Erythroblast (primary cell): Measurements from ENCODE around the gene RPGR.

Experiments used
- GATA1 ChIP-seq: IDR thresholded peaks from 2 replicates; pipeline ENCODE4 v1.6.1; 2011; ENCODE audit warnings: low read depth, mild to moderate bottlenecking, control low read depth, low read length, moderate library complexity
- POLR2A ChIP-seq: IDR thresholded peaks from 2 replicates; pipeline ENCODE4 v1.6.1; 2011; ENCODE audit warnings: mild to moderate bottlenecking, low read length

DNA sequence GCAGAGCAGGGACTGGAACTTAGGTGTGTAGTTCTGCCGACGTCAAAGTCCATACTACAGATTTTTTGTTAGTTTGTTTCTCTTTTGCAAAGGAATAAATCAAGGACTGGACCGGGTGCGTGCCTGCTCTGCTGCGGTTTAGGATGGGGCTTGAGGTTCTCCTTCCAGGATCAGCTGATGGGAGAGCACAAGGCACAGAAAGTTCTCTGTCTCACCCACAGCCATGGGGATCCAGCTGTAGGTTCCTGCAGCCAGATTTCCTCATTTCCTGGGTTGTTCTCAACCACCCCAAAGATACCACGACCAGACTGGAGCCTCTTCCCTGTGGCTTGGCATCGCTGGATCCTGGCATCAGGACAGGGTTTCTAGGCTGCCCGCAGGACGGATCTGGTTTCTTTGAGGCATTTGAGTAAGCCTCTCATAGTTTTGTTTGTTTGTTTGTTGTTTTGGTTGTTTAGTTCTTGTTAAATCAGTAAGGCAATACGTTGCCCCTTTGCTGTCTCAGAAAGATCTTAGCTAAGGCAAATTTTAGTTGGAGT is 105.8 kb downstream of the RPGR start:
- TF ChIP-seq POLR2A (no peak), GATA1 (no peak)
